Lung microvascular endothelial cell (primary cell): Measurements from ENCODE around the gene SCRT2. TPM values are rescaled to one million over a fixed set of nuclear protein-coding genes. Genes with fewer than 3 reads are reported as not detected.

Source experiments
- DNase-seq, 2 donors: peaks; one replicate each; pipeline versions ENCODE4 v3.0.0 to v3.0.0-alpha.2; 2010; ENCODE audit warnings: low read depth in 2 of 2
- total RNA-seq: library from RNA; depleted of rRNA; stranded (reverse); fragments of >200 nt; gene quantifications from 2 replicates; pipeline ENCODE4 v1.2.1, GENCODE V29; 2014

The SCRT2 gene
- total RNA-seq, 1 donor from 2014 or later, result not detected

DNA sequence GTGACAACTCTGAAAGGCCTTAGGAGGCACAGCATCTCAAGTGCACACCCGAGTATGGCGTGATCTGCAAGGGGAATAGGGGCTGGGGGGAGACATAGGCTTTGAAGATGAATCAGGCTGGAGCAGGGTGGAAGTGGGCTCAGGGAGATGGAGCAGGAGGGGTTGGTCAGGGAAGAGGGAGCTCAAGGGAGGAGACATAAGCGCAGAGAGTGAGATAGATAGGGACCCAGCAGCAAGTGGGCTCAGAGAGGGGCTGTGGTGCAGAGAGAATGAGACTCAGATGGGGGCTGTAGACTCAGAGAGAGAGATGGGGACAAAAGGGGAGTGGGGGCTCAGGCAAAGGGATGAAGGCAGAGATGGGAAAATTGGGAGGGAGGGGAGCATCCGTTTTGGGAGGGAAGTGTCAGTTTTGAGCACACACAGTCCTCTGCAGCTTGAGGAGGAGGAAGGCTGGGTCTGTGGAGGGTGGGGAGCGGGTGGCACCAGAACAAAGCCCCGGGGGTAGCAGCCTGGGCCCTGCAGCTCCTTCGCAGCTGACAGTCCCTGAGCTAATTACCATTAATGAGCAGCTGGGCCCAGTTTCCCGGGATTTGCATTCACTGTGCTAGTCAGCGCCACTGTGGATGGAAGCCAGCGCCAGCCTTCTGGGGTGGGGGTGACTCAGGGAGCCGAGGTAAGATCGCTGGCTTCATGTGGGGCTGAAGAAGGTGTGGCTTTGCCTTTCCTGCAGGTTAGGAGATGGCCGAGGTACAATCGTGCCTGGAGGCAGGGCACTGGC lies 41.3 kb downstream of the SCRT2 start:
- no peak for DNase-seq

DNA sequence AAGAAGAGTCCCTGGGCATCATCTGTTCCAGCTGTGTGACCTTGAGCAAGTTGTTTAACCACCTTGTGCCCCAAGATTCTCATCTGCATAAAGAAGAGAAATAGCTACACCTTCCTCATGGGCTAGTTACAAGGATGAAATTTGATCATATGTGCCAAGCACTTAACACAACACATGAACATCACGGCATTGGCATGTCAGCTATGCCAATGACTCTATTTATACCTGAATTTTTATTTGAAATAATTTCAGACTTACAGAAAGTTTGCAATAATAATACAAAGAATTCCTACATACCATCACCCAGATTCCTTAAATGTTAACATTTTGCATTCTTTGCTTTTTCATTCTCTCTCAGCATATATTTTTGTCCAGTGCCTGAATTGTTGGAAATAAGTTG lies 44.5 kb downstream of the SCRT2 start:
- no peak for DNase-seq

DNA sequence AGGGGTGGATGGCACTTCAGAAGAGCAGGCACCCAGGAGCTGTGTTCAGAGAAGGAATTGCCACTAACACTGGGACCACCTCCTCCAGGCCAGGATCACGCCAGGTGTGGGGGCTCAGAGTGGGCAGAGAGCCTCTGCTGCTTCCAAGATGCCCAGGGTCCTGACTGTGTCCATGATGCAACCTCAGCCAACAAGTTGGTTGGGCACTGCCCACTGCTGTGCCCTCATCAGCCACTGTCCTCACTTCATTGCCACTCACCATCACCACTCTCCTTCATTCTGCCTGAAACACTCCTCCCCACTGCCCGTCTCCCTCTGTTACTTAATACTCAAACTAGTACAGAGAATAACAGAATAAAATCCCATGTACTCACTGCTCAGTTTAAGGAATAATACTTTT lies 49.0 kb downstream of the SCRT2 start:
- no peak for DNase-seq

DNA sequence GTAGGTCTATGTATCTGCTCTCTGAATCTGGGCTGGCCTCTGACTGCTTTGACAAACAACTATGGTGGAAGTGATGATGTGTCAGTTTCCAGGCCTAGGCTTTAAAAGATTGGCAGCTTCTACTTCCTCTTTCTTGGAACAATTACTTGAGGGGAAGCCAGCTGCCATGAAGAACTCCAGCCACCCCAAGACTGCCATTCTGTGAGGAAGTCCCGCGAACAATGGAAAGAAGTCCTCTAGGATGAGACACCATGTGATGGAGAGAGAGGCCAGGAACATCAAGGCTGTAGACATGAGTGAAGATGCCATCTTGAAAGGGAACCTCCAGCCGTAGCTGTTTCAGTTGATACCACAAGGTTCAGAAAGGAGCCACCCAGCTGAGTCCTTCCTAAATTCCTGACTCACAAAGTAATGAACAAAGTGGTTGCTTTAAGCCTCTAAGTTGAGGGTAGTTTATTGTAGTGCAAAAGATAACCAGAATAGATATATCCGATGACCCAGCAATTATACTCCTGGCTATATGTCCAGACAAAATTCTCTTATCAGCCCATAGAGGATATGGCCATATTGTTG lies 50.2 kb downstream of the SCRT2 start:
- peak in 1 of 2 donors; percentile 44 for DNase-seq

DNA sequence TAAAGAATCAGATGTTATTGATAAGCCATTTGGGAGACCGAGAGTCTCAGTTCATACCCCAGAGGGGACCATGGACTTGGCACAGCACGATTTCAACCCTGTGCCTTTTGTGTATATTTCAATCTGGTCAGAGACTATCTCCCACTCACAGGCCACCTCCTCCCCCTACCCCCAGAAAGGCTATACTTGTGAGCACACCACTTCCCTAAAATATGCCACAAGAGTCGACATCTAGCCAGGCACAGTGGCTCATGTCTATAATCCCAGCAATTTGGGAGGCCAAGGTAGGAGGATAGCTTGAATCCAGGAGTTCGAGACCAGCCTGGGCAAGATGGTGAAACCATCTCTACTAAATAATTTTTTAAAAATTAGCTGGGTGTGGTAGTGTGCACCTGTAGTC lies 51.9 kb downstream of the SCRT2 start:
- DNase-seq, result no peak

DNA sequence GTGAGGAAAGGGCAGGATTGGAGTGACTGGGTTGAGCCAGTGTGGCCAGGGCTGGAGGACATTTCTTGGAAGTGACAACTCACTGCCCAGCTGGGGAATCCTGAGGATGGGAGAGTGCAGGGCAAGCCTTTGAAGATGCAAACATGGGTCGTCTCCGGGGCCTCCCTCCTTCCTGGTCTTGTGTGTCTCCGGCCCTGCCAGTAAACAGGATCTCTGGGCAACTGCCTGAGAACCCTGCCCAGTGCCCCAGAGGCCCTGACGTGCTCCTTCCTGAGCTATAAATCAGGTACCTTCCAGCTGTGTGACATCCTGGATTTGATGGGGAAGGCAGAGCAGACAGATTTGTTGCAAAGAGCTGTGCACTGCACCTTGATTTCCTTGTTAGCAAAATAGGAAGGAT lies 52.6 kb downstream of the SCRT2 start:
- DNase-seq, result no peak

DNA sequence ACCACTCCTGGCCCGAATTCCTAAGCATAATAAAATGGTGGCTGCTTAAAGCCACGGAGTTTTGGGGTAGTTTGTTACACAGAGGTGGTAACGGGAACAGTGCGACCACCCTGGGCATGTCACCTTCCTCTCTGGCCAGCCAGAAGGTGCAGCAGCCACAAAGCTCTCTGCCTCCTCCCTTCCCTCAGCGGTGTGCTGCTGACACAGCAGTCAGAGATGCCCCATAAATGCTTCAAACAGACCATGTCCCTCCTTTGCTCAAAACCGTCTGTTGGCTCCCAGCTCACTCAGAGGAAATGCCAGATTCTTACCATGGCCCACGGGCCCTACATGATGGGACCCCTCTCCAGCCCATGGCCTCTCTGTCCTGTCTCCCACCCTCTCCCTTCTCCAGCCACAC lies 53.4 kb downstream of the SCRT2 start:
- no peak for DNase-seq

DNA sequence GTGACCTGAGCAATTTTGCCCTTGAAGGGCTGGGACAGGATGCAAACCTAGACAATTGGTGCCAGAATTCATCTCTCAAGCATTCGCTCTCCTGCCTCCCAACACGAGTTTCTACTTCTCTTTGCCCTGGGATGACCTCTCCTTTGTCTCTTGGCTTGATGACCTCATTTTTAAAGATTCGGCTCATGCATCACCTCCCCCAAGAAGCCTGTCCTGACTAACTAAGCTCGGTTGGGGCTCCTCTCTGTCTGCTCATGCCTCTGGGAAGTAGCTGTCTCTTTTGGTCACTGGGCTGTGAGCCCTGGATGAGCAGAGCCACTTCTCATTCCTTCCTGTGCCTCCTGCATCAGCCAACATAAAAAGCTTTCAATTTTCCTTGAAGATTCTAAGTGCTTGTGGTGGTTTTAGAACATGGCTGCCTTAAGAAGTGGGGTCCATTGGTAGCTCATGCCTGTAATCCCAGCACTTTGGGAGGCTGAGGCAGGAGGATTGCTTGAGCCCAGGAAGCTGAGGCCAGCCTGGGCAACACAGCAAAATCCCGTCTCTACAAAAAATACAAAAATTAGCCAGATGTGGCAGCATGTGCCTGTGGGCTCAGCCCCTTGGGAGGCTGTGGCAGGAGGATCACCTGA lies 54.4 kb downstream of the SCRT2 start:
- DNase-seq, result no peak

DNA sequence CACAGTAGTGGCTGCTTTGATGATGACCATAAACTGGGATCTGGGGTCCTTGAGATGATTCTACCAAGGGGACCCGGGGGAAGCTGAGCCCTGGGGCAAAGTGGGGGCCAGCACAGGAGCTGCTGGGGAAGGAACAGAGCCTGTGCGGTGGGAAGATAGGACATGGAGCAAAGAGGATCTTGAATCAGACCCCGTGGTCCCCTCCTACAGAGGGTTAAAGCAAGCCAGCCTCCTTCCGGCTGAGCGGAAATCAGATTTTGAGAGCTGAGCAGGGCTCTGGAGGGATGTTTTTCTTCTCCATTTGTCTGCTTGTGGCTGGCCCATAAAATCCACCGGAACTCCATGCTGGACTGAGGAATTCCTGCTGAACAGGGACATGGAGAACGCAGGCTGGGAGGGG lies 55.4 kb downstream of the SCRT2 start:
- no peak for DNase-seq

DNA sequence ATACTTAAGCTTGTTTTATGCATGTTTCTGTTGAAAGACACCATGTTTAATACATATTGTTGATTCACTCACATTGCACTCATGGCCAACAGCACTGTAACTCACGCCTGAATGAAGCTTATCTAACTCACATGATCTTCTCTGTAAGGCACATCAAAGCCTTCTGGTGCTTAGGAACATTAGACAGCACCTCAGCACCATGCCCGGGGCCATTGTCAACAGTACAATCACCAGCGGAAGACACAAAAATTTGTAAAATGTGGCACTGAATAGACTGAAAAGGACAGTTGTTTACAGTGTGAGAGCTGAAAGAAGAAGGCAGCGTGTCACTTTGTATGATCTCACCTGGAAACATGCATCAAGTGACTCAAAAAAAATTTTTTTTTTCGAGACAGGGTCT lies 56.6 kb downstream of the SCRT2 start:
- DNase-seq, result no peak

DNA sequence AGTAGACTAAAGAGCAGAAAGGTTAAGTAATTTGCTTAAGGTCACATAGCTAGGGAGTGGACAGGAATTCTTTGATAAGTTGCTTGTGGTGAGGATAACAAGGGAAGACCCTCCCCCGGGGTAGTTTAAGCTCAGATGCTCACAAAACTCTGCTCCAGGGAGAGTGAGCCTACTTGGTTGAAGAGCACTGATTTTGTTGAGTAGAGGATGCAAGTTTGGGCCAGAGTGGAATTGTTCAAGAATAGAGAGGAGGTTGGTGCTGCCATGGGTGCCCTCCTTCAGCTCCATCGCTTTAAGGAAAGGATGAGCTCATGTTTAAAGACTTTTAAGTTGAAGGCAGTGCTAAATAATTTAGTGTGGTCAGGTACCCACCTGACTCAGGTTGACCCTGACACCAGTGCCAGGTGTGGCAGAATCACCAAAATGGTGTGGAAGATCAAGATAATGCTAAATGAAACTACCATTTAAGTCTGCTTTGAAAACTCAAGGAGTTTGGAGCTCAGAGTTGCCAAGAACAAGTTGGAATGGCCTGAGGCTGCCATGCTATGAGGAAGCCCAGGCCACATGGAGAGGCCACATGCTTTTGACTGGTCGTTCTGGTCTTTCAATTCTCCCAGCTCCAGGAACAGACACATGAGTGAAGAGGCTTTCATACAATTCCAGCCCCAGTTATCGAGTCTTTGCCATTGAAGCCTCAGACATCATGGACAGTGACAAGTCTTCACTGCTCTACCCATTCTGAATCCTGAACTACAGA lies 57.5 kb downstream of the SCRT2 start:
- no peak for DNase-seq

DNA sequence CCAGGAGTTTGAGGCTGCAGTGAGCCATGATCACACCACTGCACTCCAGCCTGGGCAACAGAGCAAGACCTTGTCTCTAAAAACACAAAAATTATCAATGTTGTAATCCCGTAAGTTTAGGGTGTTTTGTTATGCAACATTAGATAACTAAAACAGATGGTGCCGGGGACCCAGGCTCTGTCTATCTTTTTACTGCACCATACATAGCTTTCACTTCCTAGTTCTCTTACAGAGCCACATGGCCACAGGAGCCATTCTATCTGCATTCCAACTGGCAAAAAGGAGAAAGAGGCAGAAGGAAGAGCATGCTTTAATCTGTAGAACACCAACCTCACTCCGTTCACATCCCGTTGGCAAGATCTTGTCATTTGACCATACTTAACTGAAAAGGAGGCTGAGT lies 60.1 kb downstream of the SCRT2 start:
- no peak for DNase-seq

DNA sequence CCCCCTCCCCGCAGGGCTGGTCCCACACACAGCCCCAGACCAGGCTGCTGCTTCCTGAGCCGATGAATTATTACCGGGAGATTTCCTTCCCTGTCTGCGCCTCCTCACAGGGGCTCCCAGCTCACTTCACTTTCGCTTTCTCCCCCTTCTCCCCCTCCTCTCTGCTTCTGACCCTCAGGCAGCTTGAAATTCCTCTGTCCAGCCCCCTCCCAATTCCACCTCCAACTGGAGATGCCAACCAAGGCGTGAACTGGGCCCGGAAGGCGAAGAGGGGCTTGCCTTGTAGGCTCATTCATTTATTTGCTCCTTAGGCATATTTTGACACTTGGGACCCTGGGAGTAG lies 63.8 kb downstream of the SCRT2 start:
- DNase-seq, result peak in 1 of 2 donors; percentile 13

Other genes with a start within 250 kb of the SCRT2 start
- gene TBC1D20, start 213.3 kb downstream of the SCRT2 start, total RNA-seq, result 12.6 and 16.9 TPM in 2 replicates
- gene CSNK2A1, start 132.0 kb downstream of the SCRT2 start, total RNA-seq, result 63.0 and 74.8 TPM in 2 replicates
- 0.60 and 0.87 TPM in 2 replicates for gene TCF15, start 65.5 kb downstream of the SCRT2 start, total RNA-seq
- gene SRXN1, start 22.6 kb downstream of the SCRT2 start, total RNA-seq, result 21.2 and 25.7 TPM in 2 replicates
- under 0.01 TPM in 2 replicates for gene SLC52A3, start 92.7 kb upstream of the SCRT2 start, total RNA-seq
- gene FAM110A, start 157.9 kb upstream of the SCRT2 start, total RNA-seq, result 1.3 and 1.4 TPM in 2 replicates
- not detected in 2 replicates for gene ANGPT4, start 240.5 kb upstream of the SCRT2 start, total RNA-seq